ENCODE results near the gene AHNAK2. TPM values are rescaled to one million over a fixed set of nuclear protein-coding genes. Genes with fewer than 3 reads are reported as not detected.

Gene AHNAK2
- total RNA-seq, 4 donors from 2014 or later: 147 to 313 (median 172) TPM

- 87 to 90% methylated on average over 4 to 14 of the region's 21 CpGs for WGBS, 2 donors
- Histone ChIP-seq H3K4me3 (no peak overlapping the region), H3K27ac (no peak overlapping the region), H3K9me3 (no peaks in the 10 kb centered on the region), H3K36me3 (peaks cover 8 to 62% (median 34%) of the 10 kb centered on the region in 3 donors), H3K4me1 (peaks cover 0 to 33% (median 0%) of the 10 kb centered on the region in 3 donors), H3K27me3 (no peaks in the 10 kb centered on the region)
- intact Hi-C loops (cut with DNase I): no loop called here
- TF ChIP-seq POLR2A (IDR thresholded peaks at IDR 0.05) (no peak), CTCF (IDR thresholded peaks at IDR 0.05) (no peak)
- DNase-seq: no peak
These were observed 28.8 kb upstream of the AHNAK2 start for GRCh38 chr14:105006831-105007592.

DNA sequence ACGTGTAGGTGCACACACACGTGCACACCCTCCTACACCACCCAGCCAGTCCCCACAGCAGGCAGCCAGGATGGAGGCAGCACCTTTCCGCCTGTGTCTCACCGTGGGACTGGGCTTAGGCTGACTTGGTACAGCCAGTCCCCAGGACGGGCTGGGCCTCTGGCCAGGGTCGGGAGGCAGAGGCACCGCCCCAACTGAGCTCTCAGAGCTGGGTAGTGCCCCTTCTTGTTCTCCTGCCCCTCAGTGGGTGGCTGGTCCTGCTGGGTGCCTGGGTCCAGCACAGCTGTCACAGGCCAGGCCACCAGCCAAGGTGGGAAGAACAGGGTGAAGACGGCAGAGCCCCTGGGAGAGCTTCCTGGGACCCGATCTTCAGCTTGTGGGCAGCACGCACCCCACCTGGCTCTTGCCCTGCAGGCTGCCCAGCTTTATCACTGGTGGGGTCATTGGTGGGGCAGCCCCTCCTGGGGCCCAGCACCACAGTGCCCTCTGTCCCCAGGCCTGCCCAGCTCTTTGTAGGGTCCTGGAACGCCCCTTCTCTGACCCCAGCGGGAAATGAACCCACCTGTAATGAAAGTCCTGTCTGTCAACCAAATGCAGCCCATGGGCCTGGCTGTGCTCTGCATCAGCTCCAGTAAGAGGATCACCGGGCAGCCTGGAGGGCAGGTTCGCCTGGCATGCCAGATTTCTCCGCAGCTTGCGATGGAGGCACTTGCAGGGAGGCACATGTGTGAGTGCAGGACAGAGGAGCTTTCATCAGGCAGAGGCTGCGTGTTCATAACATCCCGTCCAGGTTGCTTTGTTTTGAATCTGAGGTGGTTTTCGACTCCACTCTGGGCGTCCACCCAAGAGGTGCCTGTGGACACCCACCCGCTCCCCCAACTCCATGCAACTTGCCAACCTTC, 28.0 kb upstream of the AHNAK2 start:
- Histone ChIP-seq H3K4me3 (no peak overlapping the region), H3K9me3 (no peaks in the 10 kb centered on the region), H3K36me3 (peaks cover 8 to 55% (median 31%) of the 10 kb centered on the region in 3 donors), H3K27me3 (no peaks in the 10 kb centered on the region), H3K27ac (no peak overlapping the region), H3K4me1 (peaks cover 0 to 29% (median 0%) of the 10 kb centered on the region in 3 donors)
- WGBS, 2 donors: 87% methylated on average over 11 of the region's 21 CpGs; no CpG with 5 or more reads in 1 of the 2 donors
- intact Hi-C loops (cut with DNase I): no loop called here
- no peak for DNase-seq
- TF ChIP-seq POLR2A (IDR thresholded peaks at IDR 0.05) (no peak), CTCF (IDR thresholded peaks at IDR 0.05) (no peak)

DNA sequence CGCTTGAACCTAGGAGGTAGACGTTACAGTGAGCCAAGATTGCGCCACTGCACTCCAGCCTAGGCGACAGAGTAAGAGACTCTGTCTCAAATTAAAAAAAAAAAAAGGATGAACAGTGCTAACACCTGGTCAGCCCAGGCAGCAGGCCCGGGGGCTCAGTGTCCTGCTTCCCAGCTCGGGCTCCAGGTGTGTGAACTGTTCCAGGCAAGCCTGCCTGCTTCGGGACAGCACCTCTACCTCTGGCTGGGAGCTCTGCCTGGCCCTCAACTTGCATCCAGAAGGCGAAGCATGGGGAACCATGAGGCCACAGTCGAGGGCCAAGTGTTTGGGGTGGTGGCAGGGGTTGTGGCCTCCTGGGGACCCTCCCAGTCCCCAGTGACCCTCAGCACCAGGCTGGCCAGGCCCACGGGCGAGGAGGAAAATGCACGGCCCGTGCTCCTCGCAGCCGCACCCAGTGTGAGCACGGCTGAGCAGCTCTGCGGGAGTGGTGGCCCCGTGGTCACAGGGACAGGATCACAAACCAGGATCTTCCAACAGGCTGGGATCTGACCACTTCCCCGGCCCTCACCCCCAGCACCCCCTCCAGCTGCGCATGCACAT, 27.3 kb upstream of the AHNAK2 start:
- H3K9me3 ChIP-seq: no peaks in the 10 kb centered on the region
- intact Hi-C loops (cut with DNase I): no loop called here
- no peak for DNase-seq
- TF ChIP-seq POLR2A (IDR thresholded peaks at IDR 0.05): no peak
- TF ChIP-seq CTCF (IDR thresholded peaks at IDR 0.05): no peak
- peaks cover 8 to 47% (median 24%) of the 10 kb centered on the region in 3 donors for H3K36me3 ChIP-seq
- no peak overlapping the region for H3K4me3 ChIP-seq
- no peak overlapping the region for H3K27ac ChIP-seq
- H3K4me1 ChIP-seq: peaks cover 0 to 29% (median 0%) of the 10 kb centered on the region in 3 donors
- WGBS, 2 donors: 62 to 82% methylated on average over 6 of the region's 20 CpGs
- no peaks in the 10 kb centered on the region for H3K27me3 ChIP-seq

GRCh38 chr14:104999361-104999760, 21.2 kb upstream of the AHNAK2 start:
- intact Hi-C loops (cut with DNase I): no loop called here
- Histone ChIP-seq H3K9me3 (no peaks in the 10 kb centered on the region), H3K27ac (no peak overlapping the region), H3K4me3 (no peak overlapping the region), H3K4me1 (peaks cover 0 to 24% (median 5%) of the 10 kb centered on the region in 3 donors), H3K36me3 (peaks cover 0 to 27% (median 0%) of the 10 kb centered on the region in 3 donors), H3K27me3 (no peaks in the 10 kb centered on the region)
- whole genome bisulfite sequencing, 2 donors: 100% methylated on average over 1 to 2 of the region's 3 CpGs
- DNase-seq: no peak
- no peak for TF ChIP-seq CTCF (IDR thresholded peaks at IDR 0.05)
